HepG2 (cell line): ENCODE results near the gene CFAP97. TPM values are rescaled to one million over a fixed set of nuclear protein-coding genes. Genes with fewer than 3 reads are reported as not detected.
"Not testable (repeated sequence)": the region's sequence is repeated elsewhere in the genome, so short reads cannot be mapped to it uniquely, and the experiment has no call there.

Experiments
- ATAC-seq: fragments of 200-7000 bp; cut with Tn5 transposase; 3 replicates; pipeline ENCODE4 v1.9.1; 2020; ENCODE audit warnings: mild to moderate bottlenecking, moderate library complexity
- BruUV-seq: library from RNA; stranded (reverse); fragments of 400-500 nt; replicated peaks from 2 replicates; lab custom pipeline; 2021; lab: Mats Ljungman, UMichigan
- CTCF ChIA-PET: fragments of 300-600 bp; formaldehyde crosslinking; extraction: SDS; loops from one replicate; lab custom pipeline; 2021; ENCODE audit warnings: low total read pairs, inconsistent platforms, low intra/inter-chr PET ratio; lab: Yijun Ruan, JAX
- POLR2A ChIA-PET: fragments of 350-600 bp; sonication (Branson Sonifier 250); formaldehyde crosslinking; loops from one replicate; lab custom pipeline; 2020; ENCODE audit warnings: antibody characterized with exemption, inconsistent platforms; lab: Yijun Ruan, JAX
- DNase-seq: peaks from one replicate; pipeline ENCODE4 v3.0.0-alpha.2; 2015; ENCODE audit warnings: low spot score
- FAIRE-seq: peaks from 3 replicates; lab custom pipeline; 2011; peaks lifted over from hg19 to GRCh38; lab: Jason Lieb, UNC
- H2AFZ ChIP-seq: one replicate; pipeline ENCODE4 v1.6.1; 2011; ENCODE audit warnings: low read length, inconsistent platforms
- H3K27ac ChIP-seq: fragments of 300-600 bp; 3 replicates; pipeline ENCODE4 v1.8.0; 2011; ENCODE audit warnings: mixed run types, mild to moderate bottlenecking, mixed read lengths, low read length, inconsistent platforms; ENCODE audit not compliant: insufficient read depth; ENCODE audit errors: extremely low read length
- H3K27me3 ChIP-seq, 2 experiments: fragments of 200-600 bp in 1 of 2; 2 replicates in 1 of 2; 3 replicates in 1 of 2; pipeline versions ENCODE4 v1.6.0 to v1.8.0; 2011; ENCODE audit warnings: low read length in 2 of 2, mild to moderate bottlenecking in 2 of 2, moderate library complexity in 2 of 2, inconsistent platforms in 1 of 2; ENCODE audit not compliant: insufficient read depth in 2 of 2, control insufficient read depth in 1 of 2
- H3K36me3 ChIP-seq, 2 experiments: fragments of 200-600 bp in 1 of 2; replicated peaks in 1 of 2; 2 replicates in 1 of 2; 3 replicates in 1 of 2; pipeline versions ENCODE4 v1.5.1 to v1.8.0; 2011; ENCODE audit warnings: low read length in 2 of 2, inconsistent platforms in 1 of 2; ENCODE audit not compliant: insufficient read depth in 2 of 2, control insufficient read depth in 1 of 2
- H3K4me1 ChIP-seq: 2 replicates; pipeline ENCODE4 v1.5.1; 2012; ENCODE audit warnings: low read length, inconsistent platforms; ENCODE audit not compliant: insufficient read depth
- H3K4me2 ChIP-seq: 2 replicates; pipeline ENCODE4 v1.6.0; 2011; ENCODE audit warnings: low read depth, low read length, inconsistent platforms
- H3K4me3 ChIP-seq, 3 experiments: fragments of 200-600 bp in 1 of 3; sonication (generic), shearing (Covaris generic) in 1 of 3; replicated peaks in 1 of 3; 2 replicates each; pipeline ENCODE4 v1.5.1; 2011 to 2016; ENCODE audit warnings: low read length in 3 of 3, inconsistent platforms in 2 of 3, low read depth in 2 of 3, mild to moderate bottlenecking in 2 of 3, control low read depth in 1 of 3, mixed read lengths in 1 of 3; ENCODE audit not compliant: insufficient read depth in 1 of 3
- H3K79me2 ChIP-seq: one replicate; pipeline ENCODE4 v1.6.1; 2011; ENCODE audit warnings: low read length, inconsistent platforms; ENCODE audit not compliant: insufficient read depth
- H3K9ac ChIP-seq: 2 replicates; pipeline ENCODE4 v1.6.0; 2011; ENCODE audit warnings: mild to moderate bottlenecking, low read depth, low read length, inconsistent platforms; ENCODE audit not compliant: insufficient read depth
- H3K9me3 ChIP-seq: 2 replicates; pipeline ENCODE4 v1.5.1; 2012; ENCODE audit warnings: mild to moderate bottlenecking, low read length
- H4K20me1 ChIP-seq: 2 replicates; pipeline ENCODE4 v1.6.0; 2011; ENCODE audit warnings: inconsistent platforms, mild to moderate bottlenecking, low read length, moderate library complexity; ENCODE audit not compliant: insufficient read depth
- AKNA ChIP-seq: sonication (generic); formaldehyde crosslinking; IDR thresholded peaks from 2 replicates; pipeline ENCODE4 v1.4.0; 2020; ENCODE audit warnings: missing genetic modification reagents, borderline replicate concordance
- ATAD3A ChIP-seq: sonication (generic); formaldehyde crosslinking; IDR thresholded peaks from 2 replicates; pipeline ENCODE4 v1.4.0; 2020; ENCODE audit warnings: missing genetic modification reagents
- BORCS8-MEF2B ChIP-seq: sonication (generic); formaldehyde crosslinking; IDR thresholded peaks from 2 replicates; pipeline ENCODE4 v1.8.0; 2022; ENCODE audit warnings: mild to moderate bottlenecking, missing genetic modification reagents
- POLR2G ChIP-seq: fragments of 200-400 bp; formaldehyde crosslinking; IDR thresholded peaks from 2 replicates; pipeline ENCODE4 v1.6.1; 2018; ENCODE audit warnings: mild to moderate bottlenecking, low read depth, low read length, moderate library complexity
- RBFOX2 ChIP-seq: fragments of 200-400 bp; formaldehyde crosslinking; IDR thresholded peaks from 2 replicates; pipeline ENCODE4 v1.6.1; 2017; ENCODE audit warnings: low read depth, mild to moderate bottlenecking, low read length
- SNAI1 ChIP-seq: sonication (generic); formaldehyde crosslinking; IDR thresholded peaks from 2 replicates; pipeline ENCODE4 v1.5.0; 2020; ENCODE audit warnings: mild to moderate bottlenecking, missing genetic modification reagents, borderline replicate concordance
- ZFP62 ChIP-seq: sonication (generic); formaldehyde crosslinking; IDR thresholded peaks from 2 replicates; pipeline ENCODE4 v1.4.0; 2020; ENCODE audit warnings: missing genetic modification reagents
- ZNF501 ChIP-seq: sonication (generic); formaldehyde crosslinking; IDR thresholded peaks from 2 replicates; pipeline ENCODE4 v1.5.1; 2020; ENCODE audit warnings: mild to moderate bottlenecking, moderate library complexity, missing genetic modification reagents
- WGBS: methylation state at CpG from one replicate; pipeline ENCODE4 v1.1.6; 2017; ENCODE audit warnings: low lambda C conversion rate; 5-methylcytosine and 5-hydroxymethylcytosine counted together
- in situ Hi-C: cut with HindIII; loops from 2 replicates; pipeline ENCODE4 v1.10.0; 2017; ENCODE audit warnings: low pct_unique_long_range_greater_than_20kb; ENCODE audit not compliant: extremely low pct_ligation_motif_present
- intact Hi-C: fragments of 100-400 bp; cut with micrococcal nuclease; formaldehyde crosslinking; loops from one replicate; pipeline ENCODE4 v1.10.0; 2022; ENCODE audit not compliant: unreplicated experiment
- polyA plus RNA-seq, 8 experiments: library from polyadenylated mRNA; depleted of rRNA in 3 of 8; stranded (reverse) in 7 of 8; unstranded in 1 of 8; fragments of >200 nt; fragmentation: Illumina TruSeq in 4 of 8; extraction: Trizol in 4 of 8; gene quantifications; 2 replicates each; pipeline versions ENCODE4 v1.2.1 to v1.2.3, GENCODE V29; 2011 to 2016; ENCODE audit warnings: low read depth in 4 of 8, missing spikeins in 1 of 8, mixed read lengths in 1 of 8; ENCODE audit not compliant: insufficient read depth in 1 of 8
- total RNA-seq, 5 experiments: library from RNA; depleted of rRNA; stranded (reverse); fragments of >200 nt; fragmentation: Illumina TruSeq; extraction: Trizol; gene quantifications; 2 replicates each; pipeline ENCODE4 v1.2.3, GENCODE V29; 2016; ENCODE audit warnings: low read depth in 1 of 5

The CFAP97 gene
- total and polyA plus RNA-seq, 2 of the 13 experiments (the other 11 are each of a cell fraction or from before 2014, with no cell fraction given): 32.1 to 44.4 TPM

- POLR2A ChIA-PET: interaction anchor here (1.3 kb wide), 1 partner anchor 9 kb away, joined by 4 read pairs; no protein-coding TSS in a partner anchor
- H3K9me3 ChIP-seq, H3K36me3 ChIP-seq, ATAC-seq, H3K27me3 ChIP-seq, BruUV-seq, CTCF ChIA-PET, H2AFZ ChIP-seq, H3K27ac ChIP-seq, FAIRE-seq, in situ Hi-C loops, DNase-seq: not testable (repeated sequence)
- H3K79me2 ChIP-seq: peaks cover 46% of the 10 kb centered on the region
- WGBS: no CpG with 5 or more reads among the region's 39 CpGs
- peak; percentile 10 for TF ChIP-seq RBFOX2
- peak overlapping the region; percentile 87 for H3K9ac ChIP-seq
- intact Hi-C loops: loop anchor here (1.0 kb wide), 1 partner anchor 90 kb away; no protein-coding TSS in a partner anchor
- H4K20me1 ChIP-seq: peaks cover 10% of the 10 kb centered on the region; the same call in 1 of the 2 replicates
- H3K4me1 ChIP-seq: peaks cover 53% of the 10 kb centered on the region
- H3K4me3 ChIP-seq: peak overlapping the region; percentile 96 to 99 (median 99); a peak in 4 of 6 replicates
- peak overlapping the region; percentile 81 for H3K4me2 ChIP-seq
Observed at GRCh38 chr4:185209852-185210101, 6.0 kb upstream of the CFAP97 start.

- Histone ChIP-seq H3K4me2 (peak within 1 kb of the TSS; percentile 82), H2AFZ (peak within 1 kb of the TSS; percentile 84), H3K9ac (peak within 1 kb of the TSS; percentile 87), H4K20me1 (peaks cover 10% of the 10 kb centered on the region; the same call in 1 of the 2 replicates), H3K4me1 (peaks cover 58% of the 10 kb centered on the region), H3K79me2 (peaks cover 45% of the 10 kb centered on the region), H3K27ac (peak within 1 kb of the TSS; percentile 70), H3K36me3 (no peaks in the 10 kb centered on the region), H3K4me3 (peak within 1 kb of the TSS; percentile 96 to 99 (median 99)), H3K27me3 (no peaks in the 10 kb centered on the region; a peak in 1 of 5 replicates), H3K9me3 (no peaks in the 10 kb centered on the region)
- 3% methylated on average over 16 of the region's 72 CpGs for WGBS
- intact Hi-C loops: no loop called here
- CTCF ChIA-PET: no interaction called here
- DNase-seq (peak; percentile 73), ATAC-seq (peak; percentile 94), FAIRE-seq (peak; percentile 15)
- POLR2A ChIA-PET: interaction anchor here (0.8 to 1.3 kb wide), 2 partner anchors 8 to 37 kb away, joined by 3 to 4 read pairs; no protein-coding TSS in a partner anchor
- in situ Hi-C loops: no loop called here
- no TSS peak for BruUV-seq
- TF ChIP-seq AKNA (CRISPR knock-in tag) (no peak), ZNF501 (0 out of 2 replicates have a peak, but pooled peaks have one; percentile 22), BORCS8-MEF2B (CRISPR knock-in tag) (no peak; the same call in 1 of the 2 replicates), ZFP62 (no peak), SNAI1 (CRISPR knock-in tag) (0 out of 2 replicates have a peak, but pooled peaks have one; percentile 50), ATAD3A (CRISPR knock-in tag) (no peak), POLR2G (0 out of 2 replicates have a peak, but pooled peaks have one; percentile 47)
Observed at GRCh38 chr4:185209031-185209851, 5.4 kb upstream of the CFAP97 start, which contains the start of gene SNX25. Gene SNX25, plus strand, starts transcription at chr4:185209598. Its CDS starts 229 bp downstream, at chr4:185209827.
